Osteoblast (primary cell): Measurements from ENCODE around the gene ARHGAP28. TPM values are rescaled to one million over a fixed set of nuclear protein-coding genes. Genes with fewer than 3 reads are reported as not detected.

Experiments used
- DNase-seq: peaks from one replicate; pipeline ENCODE4 v3.0.0; 2011; ENCODE audit warnings: low spot score, mixed read lengths; ENCODE audit not compliant: insufficient read length; ENCODE audit errors: missing footprints
- H2AFZ ChIP-seq: 2 replicates; pipeline ENCODE4 v1.6.0; 2011; ENCODE audit warnings: mild to moderate bottlenecking, low read length
- H3K27ac ChIP-seq: 2 replicates; pipeline ENCODE4 v1.5.1; 2011; ENCODE audit warnings: mild to moderate bottlenecking, low read depth, low read length, moderate library complexity
- H3K27me3 ChIP-seq: 2 replicates; pipeline ENCODE4 v1.6.0; 2012; ENCODE audit warnings: mild to moderate bottlenecking, control low read depth, inconsistent platforms, low read length, moderate library complexity; ENCODE audit not compliant: insufficient read depth
- H3K36me3 ChIP-seq: 2 replicates; pipeline ENCODE4 v1.5.1; 2011; ENCODE audit warnings: mild to moderate bottlenecking, low read length, control low read depth, moderate library complexity; ENCODE audit not compliant: insufficient read depth
- H3K4me1 ChIP-seq: 2 replicates; pipeline ENCODE4 v1.5.1; 2011; ENCODE audit warnings: mild to moderate bottlenecking, low read length, control low read depth, moderate library complexity; ENCODE audit not compliant: insufficient read depth
- H3K4me2 ChIP-seq: 2 replicates; pipeline ENCODE4 v1.6.0; 2011; ENCODE audit warnings: mild to moderate bottlenecking, low read length; ENCODE audit not compliant: insufficient read depth
- H3K4me3 ChIP-seq: fragments of 200-600 bp; sonication (generic); 3 replicates; pipeline ENCODE4 v1.5.1; 2012; ENCODE audit warnings: mild to moderate bottlenecking, low read length, inconsistent platforms; ENCODE audit not compliant: insufficient read depth
- H3K79me2 ChIP-seq: 2 replicates; pipeline ENCODE4 v1.6.0; 2012; ENCODE audit warnings: mild to moderate bottlenecking, low read length, control low read depth, inconsistent platforms; ENCODE audit not compliant: insufficient read depth
- H3K9me3 ChIP-seq: 2 replicates; pipeline ENCODE4 v1.5.1; 2011; ENCODE audit warnings: low read depth, low read length, control low read depth
- H4K20me1 ChIP-seq: 2 replicates; pipeline ENCODE4 v1.6.0; 2012; ENCODE audit warnings: mild to moderate bottlenecking, low read length, control low read depth; ENCODE audit not compliant: insufficient read depth
- CTCF ChIP-seq: IDR thresholded peaks from 2 replicates; pipeline ENCODE4 v1.5.1; 2011; ENCODE audit warnings: mild to moderate bottlenecking, low read depth, low read length, moderate library complexity; ENCODE audit errors: extremely low read depth
- total RNA-seq: library from RNA; depleted of rRNA; stranded (reverse); fragments of >200 nt; gene quantifications from 2 replicates; pipeline ENCODE4 v1.2.3, GENCODE V29; 2012

Gene ARHGAP28
- total RNA-seq, 1 donor = 23.9 TPM

GRCh38 chr18:6807515-6808257 lies 78.2 kb downstream of the ARHGAP28 start:
- Histone ChIP-seq H3K27me3 (no peaks in the 10 kb centered on the region), H3K4me3 (no peak overlapping the region), H3K9me3 (no peaks in the 10 kb centered on the region), H4K20me1 (no peaks in the 10 kb centered on the region), H2AFZ (no peak overlapping the region), H3K27ac (no peak overlapping the region), H3K36me3 (no peaks in the 10 kb centered on the region), H3K4me2 (no peak overlapping the region), H3K79me2 (no peaks in the 10 kb centered on the region), H3K4me1 (no peaks in the 10 kb centered on the region)
- TF ChIP-seq CTCF = no peak
- DNase-seq = no peak

- no peaks in the 10 kb centered on the region for H4K20me1 ChIP-seq
- no peaks in the 10 kb centered on the region for H3K9me3 ChIP-seq
- H3K27me3 ChIP-seq = no peaks in the 10 kb centered on the region
- H2AFZ ChIP-seq = no peak overlapping the region
- DNase-seq = no peak
- H3K27ac ChIP-seq = no peak overlapping the region
- no peak for TF ChIP-seq CTCF
- H3K4me1 ChIP-seq = no peaks in the 10 kb centered on the region
- no peaks in the 10 kb centered on the region for H3K79me2 ChIP-seq
- no peak overlapping the region for H3K4me2 ChIP-seq
- no peak overlapping the region for H3K4me3 ChIP-seq
- H3K36me3 ChIP-seq = no peaks in the 10 kb centered on the region
These were observed 80.7 kb downstream of the ARHGAP28 start for GRCh38 chr18:6810191-6810590.

- no peak for DNase-seq
- Histone ChIP-seq H3K27ac (no peak overlapping the region), H3K79me2 (no peaks in the 10 kb centered on the region), H4K20me1 (no peaks in the 10 kb centered on the region), H3K9me3 (no peaks in the 10 kb centered on the region), H3K4me1 (no peaks in the 10 kb centered on the region), H3K36me3 (no peaks in the 10 kb centered on the region), H3K4me3 (no peak overlapping the region), H2AFZ (no peak overlapping the region), H3K27me3 (no peaks in the 10 kb centered on the region), H3K4me2 (no peak overlapping the region)
- TF ChIP-seq CTCF = no peak
These were observed 82.3 kb downstream of the ARHGAP28 start for GRCh38 chr18:6811816-6812215.

- no peaks in the 10 kb centered on the region for H4K20me1 ChIP-seq
- DNase-seq = no peak
- no peak overlapping the region for H3K27ac ChIP-seq
- H2AFZ ChIP-seq = no peak overlapping the region
- H3K36me3 ChIP-seq = no peaks in the 10 kb centered on the region
- H3K9me3 ChIP-seq = no peaks in the 10 kb centered on the region
- TF ChIP-seq CTCF = no peak
- H3K4me3 ChIP-seq = no peak overlapping the region
- H3K27me3 ChIP-seq = no peaks in the 10 kb centered on the region
- no peak overlapping the region for H3K4me2 ChIP-seq
- no peaks in the 10 kb centered on the region for H3K79me2 ChIP-seq
- H3K4me1 ChIP-seq = no peaks in the 10 kb centered on the region
These were observed 85.4 kb downstream of the ARHGAP28 start for GRCh38 chr18:6814882-6815425.
